HCT116 (cell line): ENCODE measurements around the gene PATL1. TPM values are rescaled to one million over a fixed set of nuclear protein-coding genes. Genes with fewer than 3 reads are reported as not detected.

Source experiments
- ATAC-seq: fragments of 200-7000 bp; cut with Tn5 transposase; 2 replicates; pipeline ENCODE4 v1.9.1; 2020; ENCODE audit warnings: mild to moderate bottlenecking, moderate library complexity
- BruUV-seq: library from RNA; stranded (reverse); fragments of 400-500 nt; replicated peaks from 2 replicates; lab custom pipeline; 2021; lab: Mats Ljungman, UMichigan
- CTCF ChIA-PET: fragments of 300-600 bp; sonication (Branson Sonifier 250); formaldehyde crosslinking; loops from one replicate; lab custom pipeline; 2021; ENCODE audit warnings: antibody characterized with exemption; lab: Charles Lee
- POLR2A ChIA-PET: fragments of 300-600, 350-600 bp; sonication (Branson Sonifier 250); formaldehyde crosslinking; loops from one replicate; lab custom pipeline; 2021; ENCODE audit warnings: antibody characterized with exemption; lab: Charles Lee
- RAD21 ChIA-PET, 2 experiments: fragments of 300-600 bp; sonication (Branson Sonifier 250); formaldehyde crosslinking; loops; one replicate each; lab custom pipeline; 2023; ENCODE audit warnings: low total read pairs in 2 of 2; ENCODE audit not compliant: uncharacterized antibody in 2 of 2, unreplicated experiment in 2 of 2, low non-redundant PET in 1 of 2; lab: Charles Lee
- DNase-seq: peaks from one replicate; pipeline ENCODE4 v3.0.0-alpha.2; 2010; ENCODE audit warnings: low read depth, low spot score
- H2AFZ ChIP-seq: fragments of 200-600 bp; shearing (Covaris generic), sonication (generic); 2 replicates; pipeline ENCODE4 v1.6.1; 2017; ENCODE audit warnings: low read depth, mixed run types, mixed read lengths, antibody characterized with exemption, low read length; ENCODE audit not compliant: poor library complexity, severe bottlenecking
- H3K27ac ChIP-seq: 2 replicates; pipeline ENCODE4 v1.5.1; 2012; ENCODE audit warnings: low read depth, low read length
- H3K27me3 ChIP-seq: fragments of 200-600 bp; sonication (generic); 2 replicates; pipeline ENCODE4 v1.6.1; 2016; ENCODE audit warnings: mixed run types, low read length, mixed read lengths; ENCODE audit not compliant: insufficient read depth
- H3K36me3 ChIP-seq, 2 experiments: fragments of 200-500 bp in 1 of 2; fragments of 200-600 bp in 1 of 2; sonication (Bioruptor generic) in 1 of 2; sonication (generic) in 1 of 2; 2 replicates each; pipeline versions ENCODE4 v1.5.1 to v1.6.1; 2014 to 2016; ENCODE audit warnings: low read length in 2 of 2, inconsistent platforms in 1 of 2, mixed read lengths in 1 of 2, mixed run types in 1 of 2; ENCODE audit not compliant: insufficient read depth in 2 of 2, control insufficient read depth in 1 of 2
- H3K4me1 ChIP-seq, 2 experiments: fragments of 200-600 bp in 1 of 2; sonication (generic) in 1 of 2; 2 replicates each; pipeline versions ENCODE4 v1.5.1 to v1.6.1; 2012 to 2017; ENCODE audit warnings: low read length in 2 of 2, inconsistent platforms in 1 of 2, mild to moderate bottlenecking in 1 of 2, mixed read lengths in 1 of 2, mixed run types in 1 of 2, moderate library complexity in 1 of 2; ENCODE audit not compliant: insufficient read depth in 2 of 2, control insufficient read depth in 1 of 2
- H3K4me2 ChIP-seq: fragments of 200-600 bp; sonication (generic); 2 replicates; pipeline ENCODE4 v1.6.1; 2017; ENCODE audit warnings: mixed run types, low read length, mixed read lengths
- H3K4me3 ChIP-seq, 2 experiments: fragments of 200-600 bp in 1 of 2; sonication (generic) in 1 of 2; replicated peaks in 1 of 2; 2 replicates each; pipeline ENCODE4 v1.5.1; 2011 to 2016; ENCODE audit warnings: low read length in 2 of 2, control low read depth in 1 of 2, low read depth in 1 of 2, mild to moderate bottlenecking in 1 of 2, mixed read lengths in 1 of 2, mixed run types in 1 of 2
- H3K79me2 ChIP-seq: fragments of 200-600 bp; sonication (generic); 2 replicates; pipeline ENCODE4 v1.6.1; 2017; ENCODE audit warnings: mild to moderate bottlenecking, mixed run types, low read length, moderate library complexity, mixed read lengths; ENCODE audit not compliant: insufficient read depth
- H3K9ac ChIP-seq: fragments of 200-600 bp; sonication (generic); 2 replicates; pipeline ENCODE4 v1.6.1; 2016; ENCODE audit warnings: low read length, mixed read lengths
- H3K9me2 ChIP-seq: fragments of 200-600 bp; sonication (generic), shearing (Covaris generic); 2 replicates; pipeline ENCODE4 v1.6.1; 2017; ENCODE audit warnings: mixed run types, mild to moderate bottlenecking, moderate library complexity; ENCODE audit not compliant: insufficient read depth
- H3K9me3 ChIP-seq, 2 experiments: fragments of 200-500 bp in 1 of 2; fragments of 200-600 bp in 1 of 2; sonication (Bioruptor generic) in 1 of 2; sonication (generic) in 1 of 2; 2 replicates each; pipeline ENCODE4 v1.6.1; 2014 to 2017; ENCODE audit warnings: low read length in 2 of 2, mixed read lengths in 2 of 2, inconsistent platforms in 1 of 2, low read depth in 1 of 2, mild to moderate bottlenecking in 1 of 2, mixed run types in 1 of 2, moderate library complexity in 1 of 2; ENCODE audit not compliant: control insufficient read depth in 1 of 2, insufficient read depth in 1 of 2
- H4K20me1 ChIP-seq: fragments of 200-600 bp; sonication (generic), shearing (Covaris generic); 2 replicates; pipeline ENCODE4 v1.6.1; 2017; ENCODE audit warnings: mixed run types, mild to moderate bottlenecking, moderate library complexity; ENCODE audit not compliant: insufficient read depth
- CEBPB ChIP-seq: IDR thresholded peaks from 2 replicates; pipeline ENCODE4 v1.6.1; 2012; ENCODE audit warnings: low read depth
- EGR1 ChIP-seq: IDR thresholded peaks from 2 replicates; pipeline ENCODE4 v1.6.1; 2012; ENCODE audit warnings: low read depth
- ELF1 ChIP-seq: IDR thresholded peaks from 2 replicates; pipeline ENCODE4 v1.6.1; 2012; ENCODE audit warnings: low read depth, borderline replicate concordance
- JUND ChIP-seq: IDR thresholded peaks from 2 replicates; pipeline ENCODE4 v1.6.1; 2012
- RAD21 ChIP-seq: IDR thresholded peaks from 2 replicates; pipeline ENCODE4 v1.6.1; 2012; ENCODE audit warnings: low read depth, mild to moderate bottlenecking
- SIN3A ChIP-seq: IDR thresholded peaks from 2 replicates; pipeline ENCODE4 v1.6.1; 2012; ENCODE audit warnings: low read depth
- TCF7L2 ChIP-seq: IDR thresholded peaks from 2 replicates; pipeline ENCODE4 v1.7.0; 2011; ENCODE audit warnings: borderline replicate concordance, inconsistent platforms; ENCODE audit not compliant: insufficient read depth, insufficient read length; ENCODE audit errors: extremely low read depth
- YY1 ChIP-seq: IDR thresholded peaks from 2 replicates; pipeline ENCODE4 v1.6.1; 2011; ENCODE audit warnings: low read length, low read depth, moderate library complexity, mild to moderate bottlenecking; ENCODE audit not compliant: insufficient replicate concordance; ENCODE audit errors: extremely low read depth
- ZFX ChIP-seq: fragments of 450-650 bp; IDR thresholded peaks from 2 replicates; pipeline ENCODE4 v1.6.1; 2017
- intact Hi-C: fragments of 100-400 bp; cut with micrococcal nuclease; formaldehyde crosslinking; loops from 2 replicates; pipeline ENCODE4 v1.10.0; 2022
- total RNA-seq: library from RNA; stranded (reverse); gene quantifications from one replicate; pipeline ENCODE4 v1.2.1, GENCODE V29; 2021; ENCODE audit not compliant: unreplicated experiment
- TF ChIP-seq, protein P1 (sequence below): IDR thresholded peaks from 2 replicates; pipeline ENCODE4 v1.6.1; 2012
- TF ChIP-seq, protein P2 (sequence below), 3 experiments: fragments of 200-600 bp in 1 of 3; sonication (generic) in 1 of 3; IDR thresholded peaks in 2 of 3; conservative IDR thresholded peaks in 1 of 3; 2 replicates each; pipeline ENCODE4 v1.5.1; 2012 to 2017; ENCODE audit warnings: low read depth in 2 of 3, low read length in 2 of 3, antibody characterized with exemption in 1 of 3, borderline replicate concordance in 1 of 3, control low read depth in 1 of 3, mild to moderate bottlenecking in 1 of 3, mixed read lengths in 1 of 3, mixed run types in 1 of 3, moderate library complexity in 1 of 3; ENCODE audit not compliant: insufficient read depth in 1 of 3

PATL1 gene
- total RNA-seq, 1 experiment from 2014 or later = 37.6 TPM

DNA sequence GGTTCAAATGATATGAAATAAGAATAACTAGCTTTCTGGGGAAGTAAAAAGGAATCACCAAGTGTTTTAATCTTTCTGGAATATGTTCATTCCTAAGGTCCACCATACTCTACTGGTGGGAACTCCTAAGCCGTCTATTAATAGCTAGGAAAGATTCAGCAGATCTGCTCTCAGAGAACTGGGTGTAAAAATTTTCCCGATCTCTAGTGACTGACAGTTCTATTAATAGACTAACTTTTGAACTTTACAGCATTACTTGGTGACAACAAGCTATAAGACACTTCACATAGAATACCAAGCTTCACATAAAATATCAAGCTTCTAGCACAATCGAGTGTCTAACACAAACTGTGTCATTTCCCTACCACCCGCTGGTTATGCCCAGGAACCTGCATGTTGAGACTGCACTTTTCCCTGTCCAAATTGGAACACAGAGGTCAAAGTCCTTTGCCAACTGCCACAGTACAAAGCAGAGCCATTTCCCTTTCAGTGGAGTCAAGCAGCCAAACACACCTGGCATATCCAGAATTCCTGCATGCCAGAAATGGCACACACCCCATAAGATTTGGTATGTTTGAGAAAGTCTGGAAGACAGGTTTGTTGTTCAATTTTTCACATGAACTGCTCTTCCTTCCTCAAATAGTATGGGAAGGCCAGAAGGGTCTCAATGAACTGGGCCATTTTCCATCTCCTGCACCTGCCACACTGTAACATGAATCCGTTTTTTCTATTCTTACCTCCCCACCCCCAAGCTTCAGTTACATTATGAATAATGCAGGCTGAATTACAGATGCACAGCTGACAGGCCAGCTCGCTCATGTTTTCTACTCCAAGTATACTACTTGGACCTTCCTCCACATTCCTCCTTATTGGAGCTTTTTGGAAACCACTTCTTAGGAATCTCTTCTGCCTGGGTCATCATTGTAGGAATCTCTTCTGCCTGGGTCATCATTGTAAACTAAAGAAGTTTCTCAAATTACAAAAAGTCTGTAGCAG lies 57.0 kb downstream of the PATL1 start:
- BruUV-seq = no TSS peak
- TF ChIP-seq SIN3A (no peak), EGR1 (no peak), YY1 (no peak), ELF1 (no peak), TCF7L2 (no peak), CEBPB (no peak), JUND (no peak), RAD21 (no peak), ZFX (no peak)
- TF ChIP-seq, protein P1, sequence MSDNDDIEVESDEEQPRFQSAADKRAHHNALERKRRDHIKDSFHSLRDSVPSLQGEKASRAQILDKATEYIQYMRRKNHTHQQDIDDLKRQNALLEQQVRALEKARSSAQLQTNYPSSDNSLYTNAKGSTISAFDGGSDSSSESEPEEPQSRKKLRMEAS = no peak
- TF ChIP-seq, protein P2, sequence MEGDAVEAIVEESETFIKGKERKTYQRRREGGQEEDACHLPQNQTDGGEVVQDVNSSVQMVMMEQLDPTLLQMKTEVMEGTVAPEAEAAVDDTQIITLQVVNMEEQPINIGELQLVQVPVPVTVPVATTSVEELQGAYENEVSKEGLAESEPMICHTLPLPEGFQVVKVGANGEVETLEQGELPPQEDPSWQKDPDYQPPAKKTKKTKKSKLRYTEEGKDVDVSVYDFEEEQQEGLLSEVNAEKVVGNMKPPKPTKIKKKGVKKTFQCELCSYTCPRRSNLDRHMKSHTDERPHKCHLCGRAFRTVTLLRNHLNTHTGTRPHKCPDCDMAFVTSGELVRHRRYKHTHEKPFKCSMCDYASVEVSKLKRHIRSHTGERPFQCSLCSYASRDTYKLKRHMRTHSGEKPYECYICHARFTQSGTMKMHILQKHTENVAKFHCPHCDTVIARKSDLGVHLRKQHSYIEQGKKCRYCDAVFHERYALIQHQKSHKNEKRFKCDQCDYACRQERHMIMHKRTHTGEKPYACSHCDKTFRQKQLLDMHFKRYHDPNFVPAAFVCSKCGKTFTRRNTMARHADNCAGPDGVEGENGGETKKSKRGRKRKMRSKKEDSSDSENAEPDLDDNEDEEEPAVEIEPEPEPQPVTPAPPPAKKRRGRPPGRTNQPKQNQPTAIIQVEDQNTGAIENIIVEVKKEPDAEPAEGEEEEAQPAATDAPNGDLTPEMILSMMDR (IDR thresholded peaks at IDR 0.05 in 2 of 3, conservative IDR thresholded peaks at IDR 0.05 in 1 of 3; ENCODE audit: borderline replicate concordance in 1 of 3, insufficient read depth in 1 of 3, low read depth in 2 of 3, low read length in 2 of 3) = no peak
- Histone ChIP-seq H3K27me3 (no peaks in the 10 kb centered on the region), H3K27ac (no peak overlapping the region), H3K4me3 (no peak overlapping the region), H3K4me1 (peaks cover 16 to 32% of the 10 kb centered on the region in 2 experiments), H3K9me3 (no peaks in the 10 kb centered on the region), H2AFZ (no peak overlapping the region), H3K4me2 (peak overlapping the region; percentile 10; the same call in 1 of the 2 replicates), H3K79me2 (peaks cover 64% of the 10 kb centered on the region), H3K9ac (no peak overlapping the region), H3K9me2 (no peaks in the 10 kb centered on the region), H4K20me1 (peaks cover 3% of the 10 kb centered on the region; the same call in 1 of the 2 replicates), H3K36me3 (peaks cover 29 to 31% of the 10 kb centered on the region in 2 experiments; a peak in 3 of 4 replicates)
- DNase-seq = no peak
- ChIA-PET RAD21 (no interaction called here), POLR2A (no interaction called here), CTCF (no interaction called here)
- intact Hi-C loops = no loop called here
- no peak for ATAC-seq
